CD14-positive monocyte (primary cell): ENCODE data around the gene WWOX. TPM values are rescaled to one million over a fixed set of nuclear protein-coding genes. Genes with fewer than 3 reads are reported as not detected.
A peak's percentile ranks its signal among the peaks of the same experiment; 100 is the strongest.

Experiments
- DNase-seq, 3 donors: peaks; one replicate each; pipeline ENCODE4 v3.0.0-alpha.2; 2011 to 2022
- H2AFZ ChIP-seq: 2 replicates; pipeline ENCODE4 v1.6.0; 2012; ENCODE audit warnings: mild to moderate bottlenecking, low read depth, low read length, inconsistent platforms; ENCODE audit not compliant: insufficient read depth, poor library complexity, severe bottlenecking
- H3K27ac ChIP-seq, 2 donors: 1 replicate in 1 of 2; 2 replicates in 1 of 2; pipeline ENCODE4 v1.5.1; 2012 to 2013; ENCODE audit warnings: low read length in 2 of 2, control low read depth in 1 of 2, inconsistent platforms in 1 of 2, low read depth in 1 of 2, mild to moderate bottlenecking in 1 of 2
- H3K27me3 ChIP-seq, 2 donors: one replicate each; pipeline versions ENCODE4 v1.6.0 to v1.6.1; 2011 to 2013; ENCODE audit warnings: low read length in 2 of 2; ENCODE audit not compliant: control insufficient read depth in 2 of 2, insufficient read depth in 2 of 2
- H3K36me3 ChIP-seq, 2 donors: replicated peaks in 1 of 2; 1 replicate in 1 of 2; 2 replicates in 1 of 2; pipeline versions ENCODE4 v1.5.1 to v1.6.1; 2012 to 2013; ENCODE audit warnings: low read length in 2 of 2, control low read depth in 1 of 2, inconsistent platforms in 1 of 2, mild to moderate bottlenecking in 1 of 2; ENCODE audit not compliant: insufficient read depth in 2 of 2, control insufficient read depth in 1 of 2
- H3K4me1 ChIP-seq, 2 donors: 1 replicate in 1 of 2; 2 replicates in 1 of 2; pipeline versions ENCODE4 v1.5.1 to v1.6.1; 2012 to 2013; ENCODE audit warnings: low read length in 2 of 2, control low read depth in 1 of 2, inconsistent platforms in 1 of 2, mild to moderate bottlenecking in 1 of 2, moderate library complexity in 1 of 2; ENCODE audit not compliant: insufficient read depth in 2 of 2, control insufficient read depth in 1 of 2
- H3K4me2 ChIP-seq: replicated peaks from 2 replicates; pipeline ENCODE3; 2012; ENCODE audit warnings: low read length, moderate library complexity, mild to moderate bottlenecking; ENCODE audit not compliant: poor library complexity, severe bottlenecking; ENCODE audit errors: extremely low read depth
- H3K4me3 ChIP-seq, 3 experiments: fragments of 200-600 bp in 1 of 3; sonication (generic) in 1 of 3; replicated peaks in 1 of 3; 1 replicate in 2 of 3; 2 replicates in 1 of 3; pipeline ENCODE4 v1.5.1; 2011 to 2013; ENCODE audit warnings: low read length in 3 of 3, mild to moderate bottlenecking in 3 of 3, control low read depth in 2 of 3, low read depth in 2 of 3, inconsistent platforms in 1 of 3, moderate library complexity in 1 of 3
- H3K79me2 ChIP-seq: 2 replicates; pipeline ENCODE4 v1.6.0; 2012; ENCODE audit warnings: mild to moderate bottlenecking, control low read depth, inconsistent platforms, low read length, moderate library complexity; ENCODE audit not compliant: insufficient read depth
- H3K9ac ChIP-seq: 2 replicates; pipeline ENCODE4 v1.6.0; 2017; ENCODE audit warnings: low read length, mild to moderate bottlenecking; ENCODE audit not compliant: insufficient read depth, poor library complexity, severe bottlenecking
- H3K9me3 ChIP-seq, 2 donors: replicated peaks in 1 of 2; 1 replicate in 1 of 2; 2 replicates in 1 of 2; pipeline versions ENCODE4 v1.5.1 to v1.6.1; 2012 to 2013; ENCODE audit warnings: low read length in 2 of 2, control low read depth in 1 of 2; ENCODE audit not compliant: control insufficient read depth in 1 of 2, insufficient read depth in 1 of 2
- H4K20me1 ChIP-seq: 2 replicates; pipeline ENCODE4 v1.6.0; 2012; ENCODE audit warnings: mild to moderate bottlenecking, low read length, control low read depth, moderate library complexity; ENCODE audit not compliant: insufficient read depth
- H3K27ac Mint-ChIP-seq, 7 donors: one replicate each; pipeline ENCODE4 v1.8.0; 2020; ENCODE audit warnings: mild to moderate bottlenecking in 7 of 7, mixed read lengths in 7 of 7, moderate library complexity in 6 of 7, inconsistent platforms in 2 of 7
- H3K27me3 Mint-ChIP-seq, 3 donors: one replicate each; pipeline ENCODE4 v1.8.0; 2021 to 2022; ENCODE audit warnings: low read depth in 3 of 3, mild to moderate bottlenecking in 3 of 3, mixed read lengths in 3 of 3, moderate library complexity in 3 of 3, inconsistent platforms in 1 of 3
- H3K36me3 Mint-ChIP-seq, 2 donors: one replicate each; pipeline ENCODE4 v1.8.0; 2020; ENCODE audit warnings: mixed read lengths in 2 of 2, inconsistent platforms in 1 of 2, mild to moderate bottlenecking in 1 of 2
- H3K4me1 Mint-ChIP-seq: one replicate; pipeline ENCODE4 v1.8.0; 2020; ENCODE audit warnings: mild to moderate bottlenecking, mixed read lengths
- H3K4me3 Mint-ChIP-seq, 2 donors: one replicate each; pipeline ENCODE4 v1.8.0; 2020; ENCODE audit warnings: mild to moderate bottlenecking in 2 of 2, mixed read lengths in 2 of 2, moderate library complexity in 1 of 2
- H3K9me3 Mint-ChIP-seq, 7 donors: one replicate each; pipeline ENCODE4 v1.8.0; 2020 to 2022; ENCODE audit warnings: mixed read lengths in 7 of 7, mild to moderate bottlenecking in 6 of 7, moderate library complexity in 6 of 7, inconsistent platforms in 2 of 7
- WGBS: methylation state at CpG from one replicate; pipeline ENCODE4 v1.1.5; 2013; ENCODE audit warnings: missing lambda C conversion rate; ENCODE audit not compliant: insufficient coverage; 5-methylcytosine and 5-hydroxymethylcytosine counted together
- intact Hi-C, 2 donors: fragments of 100-400 bp; cut with micrococcal nuclease; formaldehyde crosslinking; loops; one replicate each; pipeline versions ENCODE4 v1.15.0 to v1.15.1; 2023
- polyA plus RNA-seq, 3 donors: library from polyadenylated mRNA; depleted of rRNA in 1 of 3; unstranded in 2 of 3; stranded (reverse) in 1 of 3; fragments of 300-500 nt in 2 of 3; fragments of >200 nt in 1 of 3; fragmentation: Illumina TruSeq in 2 of 3; gene quantifications; 1 replicate in 2 of 3; 2 replicates in 1 of 3; pipeline ENCODE4 v1.2.3, GENCODE V29; 2012 to 2021
- TF ChIP-seq, protein P1 (sequence below): fragments of 200-600 bp; IDR thresholded peaks from one replicate; pipeline ENCODE4 v1.8.0; 2022; ENCODE audit warnings: antibody characterized with exemption, mild to moderate bottlenecking

Gene WWOX
- polyA plus RNA-seq, 3 donors: 4.0 to 7.0 (median 6.3) TPM

DNA sequence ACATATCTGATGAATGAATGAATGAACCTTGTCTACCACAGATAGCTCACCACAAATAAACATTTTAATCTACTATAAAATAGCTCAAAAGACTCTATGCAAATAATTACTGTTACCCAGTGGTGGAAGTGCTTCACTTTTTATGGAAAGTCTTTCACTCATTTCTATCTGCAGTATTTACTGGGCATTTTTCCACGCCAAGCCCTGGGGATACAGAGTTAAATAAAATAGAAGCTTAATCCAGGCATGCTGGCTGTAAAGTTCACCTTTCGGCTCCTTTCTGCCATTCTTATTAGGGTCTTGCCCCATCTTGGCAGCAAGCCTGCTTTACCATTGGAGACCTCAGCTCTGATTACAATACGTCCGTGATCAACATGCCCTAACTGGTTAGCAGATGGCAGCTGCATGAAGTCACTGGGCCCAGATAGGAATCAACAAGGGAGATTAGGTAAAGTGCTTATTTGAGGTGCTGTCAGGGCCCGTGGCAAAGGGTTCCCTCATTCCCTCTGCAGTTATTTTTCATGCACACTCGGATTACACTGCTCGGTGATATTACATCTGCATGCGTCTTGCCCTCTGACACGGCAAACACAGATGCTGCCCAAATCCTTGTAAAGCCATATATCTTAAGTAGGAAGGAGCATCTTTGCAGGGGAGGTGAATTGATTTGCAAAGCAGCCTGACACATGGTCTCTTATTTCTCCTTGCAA is 648.9 kb downstream of the WWOX start:
- no peak overlapping the region for H3K4me2 ChIP-seq
- no peaks in the 10 kb centered on the region for H4K20me1 ChIP-seq
- intact Hi-C loops: no loop called here
- no peak for DNase-seq
- H3K9ac ChIP-seq: no peak overlapping the region
- WGBS: 100% methylated on average over 2 of the region's 9 CpGs
- Mint-ChIP-seq H3K27me3 (peaks cover 0 to 2% (median 1%) of the 10 kb centered on the region in 3 donors), H3K27ac (peak overlapping the region in 1 of 7 donors; percentile 41), H3K4me1 (peaks cover under 1% of the 10 kb centered on the region), H3K9me3 (peaks cover 0 to 5% (median 0%) of the 10 kb centered on the region in 7 donors), H3K36me3 (no peaks in the 10 kb centered on the region), H3K4me3 (no peak overlapping the region)
- H3K36me3 ChIP-seq: no peaks in the 10 kb centered on the region
- H2AFZ ChIP-seq: no peak overlapping the region
- no peak overlapping the region for H3K4me3 ChIP-seq
- H3K27ac ChIP-seq: no peak overlapping the region
- no peaks in the 10 kb centered on the region for H3K79me2 ChIP-seq
- TF ChIP-seq, protein P1, sequence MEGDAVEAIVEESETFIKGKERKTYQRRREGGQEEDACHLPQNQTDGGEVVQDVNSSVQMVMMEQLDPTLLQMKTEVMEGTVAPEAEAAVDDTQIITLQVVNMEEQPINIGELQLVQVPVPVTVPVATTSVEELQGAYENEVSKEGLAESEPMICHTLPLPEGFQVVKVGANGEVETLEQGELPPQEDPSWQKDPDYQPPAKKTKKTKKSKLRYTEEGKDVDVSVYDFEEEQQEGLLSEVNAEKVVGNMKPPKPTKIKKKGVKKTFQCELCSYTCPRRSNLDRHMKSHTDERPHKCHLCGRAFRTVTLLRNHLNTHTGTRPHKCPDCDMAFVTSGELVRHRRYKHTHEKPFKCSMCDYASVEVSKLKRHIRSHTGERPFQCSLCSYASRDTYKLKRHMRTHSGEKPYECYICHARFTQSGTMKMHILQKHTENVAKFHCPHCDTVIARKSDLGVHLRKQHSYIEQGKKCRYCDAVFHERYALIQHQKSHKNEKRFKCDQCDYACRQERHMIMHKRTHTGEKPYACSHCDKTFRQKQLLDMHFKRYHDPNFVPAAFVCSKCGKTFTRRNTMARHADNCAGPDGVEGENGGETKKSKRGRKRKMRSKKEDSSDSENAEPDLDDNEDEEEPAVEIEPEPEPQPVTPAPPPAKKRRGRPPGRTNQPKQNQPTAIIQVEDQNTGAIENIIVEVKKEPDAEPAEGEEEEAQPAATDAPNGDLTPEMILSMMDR: no peak
- no peaks in the 10 kb centered on the region for H3K4me1 ChIP-seq
- H3K9me3 ChIP-seq: no peaks in the 10 kb centered on the region
- no peaks in the 10 kb centered on the region for H3K27me3 ChIP-seq

DNA sequence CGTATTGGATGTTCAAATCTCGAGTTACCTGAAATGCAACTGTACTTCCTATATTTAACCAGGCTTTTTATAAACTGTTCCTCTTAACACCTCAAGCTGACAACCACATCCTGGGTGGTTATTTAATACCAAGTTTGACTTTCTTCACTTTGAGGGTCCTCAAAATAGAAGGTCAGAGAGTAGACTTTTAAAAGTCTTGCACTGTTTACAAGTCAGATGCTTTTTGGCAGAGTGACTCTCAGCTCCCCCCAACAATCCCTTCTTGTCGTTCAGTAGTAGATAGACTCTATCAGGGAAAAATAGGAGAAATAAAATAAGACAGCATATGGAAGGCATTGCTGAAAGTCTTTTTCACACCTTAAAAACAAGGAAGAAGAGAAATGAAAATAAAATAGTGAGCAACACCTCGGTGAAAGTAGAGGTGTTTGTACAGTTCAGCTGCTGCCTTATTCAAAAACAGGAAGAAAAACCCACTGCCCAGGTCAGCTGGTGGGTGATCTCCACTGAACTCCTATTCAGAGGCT is 650.4 kb downstream of the WWOX start:
- no peak for DNase-seq
- Histone ChIP-seq H3K36me3 (no peaks in the 10 kb centered on the region), H3K9ac (no peak overlapping the region), H3K4me1 (no peaks in the 10 kb centered on the region), H3K27ac (no peak overlapping the region), H3K4me3 (no peak overlapping the region), H2AFZ (no peak overlapping the region), H3K27me3 (no peaks in the 10 kb centered on the region), H4K20me1 (no peaks in the 10 kb centered on the region), H3K9me3 (no peaks in the 10 kb centered on the region), H3K79me2 (no peaks in the 10 kb centered on the region), H3K4me2 (no peak overlapping the region)
- no peaks in the 10 kb centered on the region for H3K4me1 Mint-ChIP-seq
- no peak overlapping the region for H3K4me3 Mint-ChIP-seq
- peaks cover 0 to 5% (median 0%) of the 10 kb centered on the region in 7 donors for H3K9me3 Mint-ChIP-seq
- WGBS: 0% methylated on average over 1 of the region's 4 CpGs
- TF ChIP-seq, protein P1: no peak
- intact Hi-C loops: no loop called here
- no peak overlapping the region for H3K27ac Mint-ChIP-seq
- H3K27me3 Mint-ChIP-seq: peaks cover 0 to 2% (median 1%) of the 10 kb centered on the region in 3 donors
- H3K36me3 Mint-ChIP-seq: no peaks in the 10 kb centered on the region
